ENCODE measurements around the gene MAST4.

MAST4 gene

DNA sequence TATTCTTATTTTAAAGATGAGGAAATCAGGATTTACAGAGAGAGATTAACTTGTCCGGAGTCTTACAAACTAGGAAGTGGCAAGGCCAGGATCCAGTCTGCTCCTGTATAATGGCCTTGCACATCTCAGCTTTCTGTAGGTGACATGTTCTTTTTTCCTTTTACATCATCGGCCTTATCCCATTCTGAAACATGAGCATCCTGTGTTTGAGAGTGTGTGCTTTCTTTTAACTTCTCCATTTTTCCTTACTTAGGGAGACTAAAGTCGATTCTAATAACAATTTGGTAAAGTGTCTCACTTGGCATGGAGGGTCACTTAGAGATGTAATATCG, 385.8 kb downstream of the MAST4 start (continued):
- TF ChIP-seq KLF8 (tag by site-specific recombination; IDR thresholded peaks at IDR 0.05) (0 out of 2 replicates have a peak, but pooled peaks have one; percentile 3), ZNF701 (tag by site-specific recombination; IDR thresholded peaks at IDR 0.05) (no peak), ZNF621 (tag by site-specific recombination; IDR thresholded peaks at IDR 0.05) (no peak), ZNF335 (tag by site-specific recombination; conservative IDR thresholded peaks at IDR 0.05) (no peak; the same call in 1 of the 2 replicates), KLF10 (tag by site-specific recombination; IDR thresholded peaks at IDR 0.05) (0 out of 2 replicates have a peak, but pooled peaks have one; percentile 5), ZNF501 (tag by site-specific recombination; IDR thresholded peaks at IDR 0.05) (peak; percentile 57; the same call in 1 of the 2 replicates), MEIS1 (CRISPR knock-in tag; IDR thresholded peaks at IDR 0.05; ENCODE audit: borderline replicate concordance) (no peak), OVOL3 (tag by site-specific recombination; IDR thresholded peaks at IDR 0.05) (no peak), BCL11B (tag by site-specific recombination; IDR thresholded peaks at IDR 0.05; ENCODE audit: low read depth) (no peak), ZNF610 (tag by site-specific recombination; IDR thresholded peaks at IDR 0.05; ENCODE audit: borderline replicate concordance) (no peak)

DNA sequence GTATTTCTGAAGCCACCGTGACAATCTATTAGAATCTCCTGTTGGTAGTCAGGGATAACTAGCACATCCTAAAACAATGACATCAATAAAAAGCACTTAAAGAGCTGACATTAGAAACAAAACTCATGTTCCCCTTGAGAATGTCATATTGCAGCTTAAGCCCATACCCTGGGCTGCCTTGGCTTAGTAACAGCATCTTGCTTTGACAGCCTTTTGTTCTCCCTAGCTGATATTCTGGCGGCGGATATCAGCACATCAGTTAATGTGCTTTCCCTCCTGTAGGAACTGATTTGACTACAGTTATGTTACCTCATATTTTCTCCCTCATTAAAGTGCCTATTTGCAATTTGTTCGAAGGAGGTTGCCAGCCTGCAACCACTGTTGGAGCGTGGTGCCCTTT, 386.3 kb downstream of the MAST4 start:
- H3K4me1 ChIP-seq (ENCODE audit: control insufficient read depth, insufficient read depth, low read length), result peaks cover 41% of the 10 kb centered on the region
- POLR2A ChIA-PET, result no interaction called here
- no peaks in the 10 kb centered on the region for H3K36me3 ChIP-seq (ENCODE audit: control insufficient read depth in 2 of 2, insufficient read depth in 1 of 2, low read length in 2 of 2)
- H3K4me3 ChIP-seq (ENCODE audit: low read depth, low read length), result no peak overlapping the region
- peak overlapping the region; percentile 86 for H3K27ac ChIP-seq (ENCODE audit: extremely low read depth, low read depth, low read length)
- CTCF ChIA-PET, result interaction anchor here (0.6 kb wide), 1 partner anchor 10 kb away, joined by 3 read pairs; no protein-coding TSS in a partner anchor
- no peaks in the 10 kb centered on the region for H3K9me3 ChIP-seq (ENCODE audit: control insufficient read depth, insufficient read depth, low read depth, low read length)
- no peak for TF ChIP-seq ZBTB20 (tag by site-specific recombination; IDR thresholded peaks at IDR 0.05)
- TF ChIP-seq, protein P1, sequence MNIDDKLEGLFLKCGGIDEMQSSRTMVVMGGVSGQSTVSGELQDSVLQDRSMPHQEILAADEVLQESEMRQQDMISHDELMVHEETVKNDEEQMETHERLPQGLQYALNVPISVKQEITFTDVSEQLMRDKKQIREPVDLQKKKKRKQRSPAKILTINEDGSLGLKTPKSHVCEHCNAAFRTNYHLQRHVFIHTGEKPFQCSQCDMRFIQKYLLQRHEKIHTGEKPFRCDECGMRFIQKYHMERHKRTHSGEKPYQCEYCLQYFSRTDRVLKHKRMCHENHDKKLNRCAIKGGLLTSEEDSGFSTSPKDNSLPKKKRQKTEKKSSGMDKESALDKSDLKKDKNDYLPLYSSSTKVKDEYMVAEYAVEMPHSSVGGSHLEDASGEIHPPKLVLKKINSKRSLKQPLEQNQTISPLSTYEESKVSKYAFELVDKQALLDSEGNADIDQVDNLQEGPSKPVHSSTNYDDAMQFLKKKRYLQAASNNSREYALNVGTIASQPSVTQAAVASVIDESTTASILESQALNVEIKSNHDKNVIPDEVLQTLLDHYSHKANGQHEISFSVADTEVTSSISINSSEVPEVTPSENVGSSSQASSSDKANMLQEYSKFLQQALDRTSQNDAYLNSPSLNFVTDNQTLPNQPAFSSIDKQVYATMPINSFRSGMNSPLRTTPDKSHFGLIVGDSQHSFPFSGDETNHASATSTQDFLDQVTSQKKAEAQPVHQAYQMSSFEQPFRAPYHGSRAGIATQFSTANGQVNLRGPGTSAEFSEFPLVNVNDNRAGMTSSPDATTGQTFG (tag by site-specific recombination; IDR thresholded peaks at IDR 0.05; ENCODE audit: borderline replicate concordance), result no peak
- no peak for TF ChIP-seq TCF7L2 (IDR thresholded peaks at IDR 0.05; ENCODE audit: borderline replicate concordance, low read depth, low read length)
- no peak for TF ChIP-seq ZFHX2 (tag by site-specific recombination; conservative IDR thresholded peaks at IDR 0.05)
- TF ChIP-seq ZNF777 (tag by site-specific recombination; IDR thresholded peaks at IDR 0.05; ENCODE audit: borderline replicate concordance), result no peak
- peak; percentile 76; the same call in 1 of the 2 replicates for TF ChIP-seq OVOL3 (tag by site-specific recombination; IDR thresholded peaks at IDR 0.05)
- TF ChIP-seq ZNF510 (tag by site-specific recombination; IDR thresholded peaks at IDR 0.05; ENCODE audit: insufficient replicate concordance), result no peak
- 0 out of 2 replicates have a peak, but pooled peaks have one; percentile 8 for TF ChIP-seq ZNF10 (tag by site-specific recombination; IDR thresholded peaks at IDR 0.05)
- TF ChIP-seq, protein P2, sequence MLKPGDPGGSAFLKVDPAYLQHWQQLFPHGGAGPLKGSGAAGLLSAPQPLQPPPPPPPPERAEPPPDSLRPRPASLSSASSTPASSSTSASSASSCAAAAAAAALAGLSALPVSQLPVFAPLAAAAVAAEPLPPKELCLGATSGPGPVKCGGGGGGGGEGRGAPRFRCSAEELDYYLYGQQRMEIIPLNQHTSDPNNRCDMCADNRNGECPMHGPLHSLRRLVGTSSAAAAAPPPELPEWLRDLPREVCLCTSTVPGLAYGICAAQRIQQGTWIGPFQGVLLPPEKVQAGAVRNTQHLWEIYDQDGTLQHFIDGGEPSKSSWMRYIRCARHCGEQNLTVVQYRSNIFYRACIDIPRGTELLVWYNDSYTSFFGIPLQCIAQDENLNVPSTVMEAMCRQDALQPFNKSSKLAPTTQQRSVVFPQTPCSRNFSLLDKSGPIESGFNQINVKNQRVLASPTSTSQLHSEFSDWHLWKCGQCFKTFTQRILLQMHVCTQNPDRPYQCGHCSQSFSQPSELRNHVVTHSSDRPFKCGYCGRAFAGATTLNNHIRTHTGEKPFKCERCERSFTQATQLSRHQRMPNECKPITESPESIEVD (tag by site-specific recombination; IDR thresholded peaks at IDR 0.05), result no peak; the same call in 1 of the 2 replicates
- TF ChIP-seq, protein P3, sequence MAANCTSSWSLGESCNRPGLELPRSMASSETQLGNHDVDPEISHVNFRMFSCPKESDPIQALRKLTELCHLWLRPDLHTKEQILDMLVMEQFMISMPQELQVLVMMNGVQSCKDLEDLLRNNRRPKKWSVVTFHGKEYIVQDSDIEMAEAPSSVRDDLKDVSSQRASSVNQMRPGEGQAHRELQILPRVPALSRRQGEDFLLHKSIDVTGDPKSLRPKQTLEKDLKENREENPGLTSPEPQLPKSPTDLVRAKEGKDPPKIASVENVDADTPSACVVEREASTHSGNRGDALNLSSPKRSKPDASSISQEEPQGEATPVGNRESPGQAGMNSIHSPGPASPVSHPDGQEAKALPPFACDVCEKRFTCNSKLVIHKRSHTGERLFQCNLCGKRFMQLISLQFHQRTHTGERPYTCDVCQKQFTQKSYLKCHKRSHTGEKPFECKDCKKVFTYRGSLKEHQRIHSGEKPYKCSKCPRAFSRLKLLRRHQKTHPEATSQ (tag by site-specific recombination; IDR thresholded peaks at IDR 0.05), result no peak
- no peak for TF ChIP-seq YY1 (tag by site-specific recombination; IDR thresholded peaks at IDR 0.05)
- no peak for TF ChIP-seq SP3 (tag by site-specific recombination; IDR thresholded peaks at IDR 0.05)
- TF ChIP-seq HOXA7 (CRISPR knock-in tag; IDR thresholded peaks at IDR 0.05; ENCODE audit: borderline replicate concordance), result no peak
- no peak for TF ChIP-seq ZNF658 (tag by site-specific recombination; IDR thresholded peaks at IDR 0.05)
- TF ChIP-seq ZNF629 (tag by site-specific recombination; IDR thresholded peaks at IDR 0.05), result no peak
- TF ChIP-seq ZNF155 (tag by site-specific recombination; IDR thresholded peaks at IDR 0.05), result no peak
- no peak for TF ChIP-seq ZNF610 (tag by site-specific recombination; IDR thresholded peaks at IDR 0.05; ENCODE audit: borderline replicate concordance)
- TF ChIP-seq, protein P4, sequence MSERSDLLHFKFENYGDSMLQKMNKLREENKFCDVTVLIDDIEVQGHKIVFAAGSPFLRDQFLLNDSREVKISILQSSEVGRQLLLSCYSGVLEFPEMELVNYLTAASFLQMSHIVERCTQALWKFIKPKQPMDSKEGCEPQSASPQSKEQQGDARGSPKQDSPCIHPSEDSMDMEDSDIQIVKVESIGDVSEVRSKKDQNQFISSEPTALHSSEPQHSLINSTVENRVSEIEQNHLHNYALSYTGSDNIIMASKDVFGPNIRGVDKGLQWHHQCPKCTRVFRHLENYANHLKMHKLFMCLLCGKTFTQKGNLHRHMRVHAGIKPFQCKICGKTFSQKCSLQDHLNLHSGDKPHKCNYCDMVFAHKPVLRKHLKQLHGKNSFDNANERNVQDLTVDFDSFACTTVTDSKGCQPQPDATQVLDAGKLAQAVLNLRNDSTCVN (tag by site-specific recombination; optimal IDR thresholded peaks at IDR 0.05), result no peak
- no peak for TF ChIP-seq ZNF169 (tag by site-specific recombination; IDR thresholded peaks at IDR 0.05)
- no peak for TF ChIP-seq ZBTB7A (tag by site-specific recombination; IDR thresholded peaks at IDR 0.05; ENCODE audit: low read depth)
- no peak for TF ChIP-seq BCL11A (tag by site-specific recombination; IDR thresholded peaks at IDR 0.05; ENCODE audit: low read depth)
- TF ChIP-seq, protein P5, sequence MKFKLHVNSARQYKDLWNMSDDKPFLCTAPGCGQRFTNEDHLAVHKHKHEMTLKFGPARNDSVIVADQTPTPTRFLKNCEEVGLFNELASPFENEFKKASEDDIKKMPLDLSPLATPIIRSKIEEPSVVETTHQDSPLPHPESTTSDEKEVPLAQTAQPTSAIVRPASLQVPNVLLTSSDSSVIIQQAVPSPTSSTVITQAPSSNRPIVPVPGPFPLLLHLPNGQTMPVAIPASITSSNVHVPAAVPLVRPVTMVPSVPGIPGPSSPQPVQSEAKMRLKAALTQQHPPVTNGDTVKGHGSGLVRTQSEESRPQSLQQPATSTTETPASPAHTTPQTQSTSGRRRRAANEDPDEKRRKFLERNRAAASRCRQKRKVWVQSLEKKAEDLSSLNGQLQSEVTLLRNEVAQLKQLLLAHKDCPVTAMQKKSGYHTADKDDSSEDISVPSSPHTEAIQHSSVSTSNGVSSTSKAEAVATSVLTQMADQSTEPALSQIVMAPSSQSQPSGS (tag by site-specific recombination; IDR thresholded peaks at IDR 0.05; ENCODE audit: low read depth), result peak; percentile 40; the same call in 1 of the 2 replicates
